ENCODE measurements around the gene GPR3. TPM values are rescaled to one million over a fixed set of nuclear protein-coding genes. Genes with fewer than 3 reads are reported as not detected.

The GPR3 gene
- total and polyA plus RNA-seq, 2 of the 13 experiments (the other 11 are each of a cell fraction or from before 2014, with no cell fraction given), result 1.00 to 2.6 TPM

DNA sequence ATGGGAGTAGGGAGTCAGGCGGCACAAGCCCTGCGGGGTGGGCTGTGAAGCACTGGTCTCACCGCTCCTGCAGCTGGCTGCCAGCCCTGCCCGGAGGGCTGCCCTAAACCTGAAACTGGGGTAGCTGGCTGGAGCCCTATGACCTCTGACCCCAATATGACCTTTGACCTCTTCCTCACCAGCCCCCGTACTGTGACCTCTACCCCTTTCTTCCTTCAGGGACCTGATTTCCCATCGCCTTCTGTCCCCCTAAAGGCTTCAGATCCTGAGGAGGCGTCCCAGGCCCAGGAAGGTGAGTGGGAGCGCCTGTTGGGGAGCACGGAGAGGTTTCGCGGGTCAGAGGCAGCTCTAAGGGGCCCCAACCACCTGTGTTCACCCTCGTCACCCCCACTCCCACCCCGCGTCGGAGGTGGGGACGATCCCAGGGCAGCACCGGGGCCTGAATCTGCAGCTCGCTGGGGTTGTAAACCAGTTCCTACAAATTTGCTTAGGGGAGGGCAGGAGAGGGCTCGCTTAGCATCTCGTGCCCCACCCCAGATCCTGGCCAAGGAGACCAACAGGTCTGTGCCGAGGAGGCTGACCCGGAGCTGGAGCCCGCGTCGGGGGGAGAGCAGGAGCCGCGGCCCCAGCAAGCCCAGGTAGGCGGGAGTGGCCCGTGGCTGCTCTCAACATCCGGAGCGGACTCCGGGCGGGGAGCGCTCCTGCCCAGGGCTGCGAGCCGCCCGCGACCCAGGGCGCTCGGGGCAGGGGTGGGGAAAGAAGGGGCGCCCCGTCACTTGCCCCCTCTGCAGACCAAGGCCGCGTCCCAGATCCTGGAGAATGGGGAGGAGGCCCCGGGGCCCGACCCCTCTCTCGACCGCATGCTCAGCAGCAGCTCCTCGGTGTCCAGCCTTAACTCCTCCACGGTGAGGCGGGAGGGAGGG is 43.3 kb upstream of the GPR3 start (continued):
- TF ChIP-seq, protein P1, sequence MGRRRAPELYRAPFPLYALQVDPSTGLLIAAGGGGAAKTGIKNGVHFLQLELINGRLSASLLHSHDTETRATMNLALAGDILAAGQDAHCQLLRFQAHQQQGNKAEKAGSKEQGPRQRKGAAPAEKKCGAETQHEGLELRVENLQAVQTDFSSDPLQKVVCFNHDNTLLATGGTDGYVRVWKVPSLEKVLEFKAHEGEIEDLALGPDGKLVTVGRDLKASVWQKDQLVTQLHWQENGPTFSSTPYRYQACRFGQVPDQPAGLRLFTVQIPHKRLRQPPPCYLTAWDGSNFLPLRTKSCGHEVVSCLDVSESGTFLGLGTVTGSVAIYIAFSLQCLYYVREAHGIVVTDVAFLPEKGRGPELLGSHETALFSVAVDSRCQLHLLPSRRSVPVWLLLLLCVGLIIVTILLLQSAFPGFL (CRISPR knock-in tag; IDR thresholded peaks at IDR 0.05), result no peak
- TF ChIP-seq ZNF296 (CRISPR knock-in tag; conservative IDR thresholded peaks at IDR 0.05) (no peak), SNAI1 (CRISPR knock-in tag; IDR thresholded peaks at IDR 0.05; ENCODE audit: borderline replicate concordance) (no peak), RFX1 (IDR thresholded peaks at IDR 0.05) (no peak), ZBTB38 (CRISPR knock-in tag; IDR thresholded peaks at IDR 0.05) (peak; percentile 55), HNRNPL (IDR thresholded peaks at IDR 0.05; ENCODE audit: low read depth, low read length) (0 out of 2 replicates have a peak, but pooled peaks have one; percentile 1), ZFP1 (CRISPR knock-in tag; IDR thresholded peaks at IDR 0.05) (no peak), RBM39 (IDR thresholded peaks at IDR 0.05; ENCODE audit: low read depth, low read length, poor library complexity, severe bottlenecking) (peak; percentile 53), MLLT10 (CRISPR knock-in tag; IDR thresholded peaks at IDR 0.05) (no peak), ZNF558 (CRISPR knock-in tag; IDR thresholded peaks at IDR 0.05; ENCODE audit: borderline replicate concordance) (no peak), SRY (CRISPR knock-in tag; IDR thresholded peaks at IDR 0.05) (no peak), SAP130 (CRISPR knock-in tag; IDR thresholded peaks at IDR 0.05; ENCODE audit: low read depth) (peak; percentile 50; the same call in 1 of the 2 replicates), SNAPC2 (CRISPR knock-in tag; IDR thresholded peaks at IDR 0.05) (no peak), ZNF605 (CRISPR knock-in tag; IDR thresholded peaks at IDR 0.05) (no peak), TCF7 (IDR thresholded peaks at IDR 0.05; ENCODE audit: low read depth) (no peak), ELF1 (CRISPR knock-in tag; IDR thresholded peaks at IDR 0.05) (no peak), XRCC5 (optimal IDR thresholded peaks at IDR 0.05; ENCODE audit: low read length) (peak; percentile 80), MTF1 (CRISPR knock-in tag; IDR thresholded peaks at IDR 0.05) (no peak), DNMT3B (CRISPR knock-in tag; conservative IDR thresholded peaks at IDR 0.05) (no peak), HNF4A (CRISPR knock-in tag; IDR thresholded peaks at IDR 0.05) (peak; percentile 31; the same call in 1 of the 2 replicates), KDM2A (CRISPR knock-in tag; IDR thresholded peaks at IDR 0.05; ENCODE audit: borderline replicate concordance, low read depth) (peak; percentile 80; the same call in 1 of the 2 replicates)
- TF ChIP-seq, protein P2, sequence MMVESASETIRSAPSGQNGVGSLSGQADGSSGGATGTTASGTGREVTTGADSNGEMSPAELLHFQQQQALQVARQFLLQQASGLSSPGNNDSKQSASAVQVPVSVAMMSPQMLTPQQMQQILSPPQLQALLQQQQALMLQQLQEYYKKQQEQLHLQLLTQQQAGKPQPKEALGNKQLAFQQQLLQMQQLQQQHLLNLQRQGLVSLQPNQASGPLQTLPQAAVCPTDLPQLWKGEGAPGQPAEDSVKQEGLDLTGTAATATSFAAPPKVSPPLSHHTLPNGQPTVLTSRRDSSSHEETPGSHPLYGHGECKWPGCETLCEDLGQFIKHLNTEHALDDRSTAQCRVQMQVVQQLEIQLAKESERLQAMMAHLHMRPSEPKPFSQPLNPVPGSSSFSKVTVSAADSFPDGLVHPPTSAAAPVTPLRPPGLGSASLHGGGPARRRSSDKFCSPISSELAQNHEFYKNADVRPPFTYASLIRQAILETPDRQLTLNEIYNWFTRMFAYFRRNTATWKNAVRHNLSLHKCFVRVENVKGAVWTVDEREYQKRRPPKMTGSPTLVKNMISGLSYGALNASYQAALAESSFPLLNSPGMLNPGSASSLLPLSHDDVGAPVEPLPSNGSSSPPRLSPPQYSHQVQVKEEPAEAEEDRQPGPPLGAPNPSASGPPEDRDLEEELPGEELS (CRISPR knock-in tag; IDR thresholded peaks at IDR 0.05), result no peak
- TF ChIP-seq, protein P3, sequence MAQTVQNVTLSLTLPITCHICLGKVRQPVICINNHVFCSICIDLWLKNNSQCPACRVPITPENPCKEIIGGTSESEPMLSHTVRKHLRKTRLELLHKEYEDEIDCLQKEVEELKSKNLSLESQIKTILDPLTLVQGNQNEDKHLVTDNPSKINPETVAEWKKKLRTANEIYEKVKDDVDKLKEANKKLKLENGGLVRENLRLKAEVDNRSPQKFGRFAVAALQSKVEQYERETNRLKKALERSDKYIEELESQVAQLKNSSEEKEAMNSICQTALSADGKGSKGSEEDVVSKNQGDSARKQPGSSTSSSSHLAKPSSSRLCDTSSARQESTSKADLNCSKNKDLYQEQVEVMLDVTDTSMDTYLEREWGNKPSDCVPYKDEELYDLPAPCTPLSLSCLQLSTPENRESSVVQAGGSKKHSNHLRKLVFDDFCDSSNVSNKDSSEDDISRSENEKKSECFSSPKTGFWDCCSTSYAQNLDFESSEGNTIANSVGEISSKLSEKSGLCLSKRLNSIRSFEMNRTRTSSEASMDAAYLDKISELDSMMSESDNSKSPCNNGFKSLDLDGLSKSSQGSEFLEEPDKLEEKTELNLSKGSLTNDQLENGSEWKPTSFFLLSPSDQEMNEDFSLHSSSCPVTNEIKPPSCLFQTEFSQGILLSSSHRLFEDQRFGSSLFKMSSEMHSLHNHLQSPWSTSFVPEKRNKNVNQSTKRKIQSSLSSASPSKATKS (CRISPR knock-in tag; IDR thresholded peaks at IDR 0.05), result no peak
- TF ChIP-seq, protein P4, sequence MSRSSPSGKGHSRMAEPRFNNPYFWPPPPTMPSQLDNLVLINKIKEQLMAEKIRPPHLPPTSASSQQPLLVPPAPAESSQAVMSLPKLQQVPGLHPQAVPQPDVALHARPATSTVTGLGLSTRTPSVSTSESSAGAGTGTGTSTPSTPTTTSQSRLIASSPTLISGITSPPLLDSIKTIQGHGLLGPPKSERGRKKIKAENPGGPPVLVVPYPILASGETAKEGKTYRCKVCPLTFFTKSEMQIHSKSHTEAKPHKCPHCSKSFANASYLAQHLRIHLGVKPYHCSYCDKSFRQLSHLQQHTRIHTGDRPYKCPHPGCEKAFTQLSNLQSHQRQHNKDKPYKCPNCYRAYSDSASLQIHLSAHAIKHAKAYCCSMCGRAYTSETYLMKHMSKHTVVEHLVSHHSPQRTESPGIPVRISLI (CRISPR knock-in tag; IDR thresholded peaks at IDR 0.05; ENCODE audit: borderline replicate concordance), result no peak
- TF ChIP-seq, protein P5, sequence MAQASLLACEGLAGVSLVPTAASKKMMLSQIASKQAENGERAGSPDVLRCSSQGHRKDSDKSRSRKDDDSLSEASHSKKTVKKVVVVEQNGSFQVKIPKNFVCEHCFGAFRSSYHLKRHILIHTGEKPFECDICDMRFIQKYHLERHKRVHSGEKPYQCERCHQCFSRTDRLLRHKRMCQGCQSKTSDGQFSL (CRISPR knock-in tag; IDR thresholded peaks at IDR 0.05), result no peak
